GM23338 (cell line): Measurements from ENCODE around the gene ARL15. TPM values are rescaled to one million over a fixed set of nuclear protein-coding genes. Genes with fewer than 3 reads are reported as not detected.

ENCODE experiments used
- ATAC-seq: fragments of 200-7000 bp; cut with Tn5 transposase; 3 replicates; pipeline ENCODE4 v1.9.1; 2020
- DNase-seq: peaks from one replicate; pipeline ENCODE4 v3.0.0-alpha.2; 2015; ENCODE audit warnings: low spot score
- H2AFZ ChIP-seq: fragments of 200-600 bp; sonication (generic); 2 replicates; pipeline ENCODE4 v1.8.0; 2016; ENCODE audit warnings: antibody characterized with exemption, mild to moderate bottlenecking, moderate library complexity
- H3F3A ChIP-seq: fragments of 200-600 bp; sonication (generic); replicated peaks from 2 replicates; pipeline ENCODE4 v1.8.0; 2017; ENCODE audit warnings: antibody characterized with exemption, mixed run types, low read depth
- H3K27ac ChIP-seq: fragments of 200-600 bp; sonication (generic); 2 replicates; pipeline ENCODE4 v1.6.1; 2016; ENCODE audit warnings: low read depth
- H3K27me3 ChIP-seq: fragments of 200-600 bp; sonication (generic); 2 replicates; pipeline ENCODE4 v1.8.0; 2016; ENCODE audit warnings: mild to moderate bottlenecking, mixed run types, moderate library complexity; ENCODE audit not compliant: insufficient read depth
- H3K36me3 ChIP-seq: fragments of 200-600 bp; sonication (generic); 2 replicates; pipeline ENCODE4 v1.8.0; 2016; ENCODE audit warnings: mild to moderate bottlenecking; ENCODE audit not compliant: insufficient read depth
- H3K4me1 ChIP-seq: fragments of 200-600 bp; sonication (generic); 2 replicates; pipeline ENCODE4 v1.8.0; 2016; ENCODE audit warnings: mild to moderate bottlenecking, moderate library complexity; ENCODE audit not compliant: insufficient read depth
- H3K4me2 ChIP-seq: fragments of 200-600 bp; sonication (generic); 2 replicates; pipeline ENCODE4 v1.7.1; 2017; ENCODE audit warnings: mixed run types
- H3K4me3 ChIP-seq: fragments of 200-600 bp; sonication (generic); 2 replicates; pipeline ENCODE4 v1.6.1; 2016; ENCODE audit warnings: mixed run types
- H3K79me2 ChIP-seq: fragments of 200-600 bp; sonication (generic); replicated peaks from 2 replicates; pipeline ENCODE4 v1.8.0; 2017; ENCODE audit warnings: mild to moderate bottlenecking; ENCODE audit not compliant: insufficient read depth
- H3K9me2 ChIP-seq: fragments of 200-600 bp; sonication (generic); 2 replicates; pipeline ENCODE4 v1.8.0; 2017; ENCODE audit not compliant: insufficient read depth
- H4K20me1 ChIP-seq: fragments of 200-600 bp; sonication (generic); replicated peaks from 2 replicates; pipeline ENCODE4 v1.8.0; 2017; ENCODE audit warnings: mild to moderate bottlenecking; ENCODE audit not compliant: insufficient read depth
- H3K27ac Mint-ChIP-seq: 2 replicates; pipeline ENCODE4 v1.8.0; 2020; ENCODE audit warnings: inconsistent platforms, mild to moderate bottlenecking, moderate library complexity, mixed read lengths
- H3K27me3 Mint-ChIP-seq: 3 replicates; pipeline ENCODE4 v1.8.0; 2022; ENCODE audit warnings: low read depth, mild to moderate bottlenecking, moderate library complexity, mixed read lengths, inconsistent platforms; ENCODE audit not compliant: insufficient read depth, poor library complexity
- H3K36me3 Mint-ChIP-seq: 3 replicates; pipeline ENCODE4 v1.8.0; 2021; ENCODE audit warnings: low read depth, mild to moderate bottlenecking, inconsistent platforms, moderate library complexity, mixed read lengths
- H3K4me1 Mint-ChIP-seq: 3 replicates; pipeline ENCODE4 v1.8.0; 2020; ENCODE audit warnings: mild to moderate bottlenecking, inconsistent platforms, mixed read lengths
- H3K4me3 Mint-ChIP-seq: 3 replicates; pipeline ENCODE4 v1.8.0; 2021; ENCODE audit warnings: moderate library complexity, mild to moderate bottlenecking, inconsistent platforms, mixed read lengths
- H3K9me3 Mint-ChIP-seq: 3 replicates; pipeline ENCODE4 v1.8.0; 2020; ENCODE audit warnings: moderate library complexity, mild to moderate bottlenecking, inconsistent platforms, mixed read lengths
- CTCF ChIP-seq, 2 experiments: fragments of 200-600 bp in 1 of 2; sonication (generic) in 1 of 2; conservative IDR thresholded peaks; 2 replicates each; pipeline versions ENCODE4 v1.5.1 to v1.6.1; 2016 to 2017; ENCODE audit warnings: antibody characterized with exemption in 2 of 2, low read depth in 2 of 2, mild to moderate bottlenecking in 2 of 2, moderate library complexity in 1 of 2
- ETS1 ChIP-seq: IDR thresholded peaks from 2 replicates; pipeline ENCODE4 v1.6.1; 2016; ENCODE audit warnings: antibody characterized with exemption
- POLR2AphosphoS5 ChIP-seq: IDR thresholded peaks from 2 replicates; pipeline ENCODE4 v1.6.1; 2016; ENCODE audit warnings: antibody characterized with exemption, low read depth
- STAT1 ChIP-seq: IDR thresholded peaks from one replicate; pipeline ENCODE4 v1.6.1; 2016; ENCODE audit warnings: antibody characterized with exemption; ENCODE audit not compliant: unreplicated experiment
- ZNF331 ChIP-seq: fragments of 250-450 bp; sonication (Bioruptor Pico); IDR thresholded peaks from 2 replicates; pipeline ENCODE4 v1.5.0; 2020; ENCODE audit warnings: low read depth, mild to moderate bottlenecking, moderate library complexity
- ZNF462 ChIP-seq: fragments of 250-450 bp; sonication (Bioruptor Pico); IDR thresholded peaks from 2 replicates; pipeline ENCODE4 v1.5.0; 2020; ENCODE audit warnings: mild to moderate bottlenecking, moderate library complexity
- polyA plus RNA-seq: library from polyadenylated mRNA; unstranded; fragments of >200 nt; fragmentation: Nextera tagmentation; extraction: Ambion mirVana; gene quantifications from 2 replicates; pipeline ENCODE4 v1.2.1, GENCODE V29; 2016
- total RNA-seq: library from RNA; depleted of rRNA; stranded (reverse); fragments of >200 nt; shearing (Covaris generic); gene quantifications from 2 replicates; pipeline ENCODE4 v1.2.3, GENCODE V29; 2014

Gene ARL15
- total and polyA plus RNA-seq, 2 experiments from 2014 or later = 13.0 to 54.0 TPM

DNA sequence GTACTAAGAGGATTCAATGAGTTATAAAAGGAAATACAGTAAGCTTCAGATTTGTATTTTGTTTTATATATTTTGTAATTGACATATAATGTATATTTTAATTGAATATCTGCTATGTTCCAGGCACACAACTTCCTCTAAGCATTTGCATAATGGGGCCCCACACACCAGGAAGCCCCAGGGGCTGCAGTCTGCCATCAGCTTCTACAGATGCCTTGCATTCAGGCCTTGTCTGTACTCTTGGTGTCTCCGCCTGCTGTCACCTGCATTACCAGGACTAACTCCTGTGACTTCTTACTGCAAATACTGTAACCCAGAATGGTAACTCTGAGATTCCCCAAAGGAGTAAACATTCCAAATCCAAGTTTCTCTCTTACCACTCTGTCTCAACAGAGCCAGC lies 20.6 kb downstream of the ARL15 start (continued):
- TF ChIP-seq ZNF462 (CRISPR knock-in tag) = no peak

GRCh38 chr5:54288568-54289217 lies 21.7 kb downstream of the ARL15 start:
- no peak overlapping the region for H3K4me2 ChIP-seq
- Mint-ChIP-seq H3K4me3 (no peak overlapping the region), H3K9me3 (no peaks in the 10 kb centered on the region), H3K36me3 (no peaks in the 10 kb centered on the region), H3K4me1 (peaks cover 44% of the 10 kb centered on the region), H3K27me3 (no peaks in the 10 kb centered on the region), H3K27ac (0 out of 2 replicates have a peak overlapping the region, but pooled peaks have one; percentile 6)
- no peak overlapping the region for H2AFZ ChIP-seq
- no peak overlapping the region for H3K27ac ChIP-seq
- no peaks in the 10 kb centered on the region for H3K9me2 ChIP-seq
- no peaks in the 10 kb centered on the region for H3K27me3 ChIP-seq
- ATAC-seq (no peak), DNase-seq (no peak)
- no peaks in the 10 kb centered on the region for H3F3A ChIP-seq
- H3K36me3 ChIP-seq = no peaks in the 10 kb centered on the region
- H4K20me1 ChIP-seq = no peaks in the 10 kb centered on the region; the same call in 1 of the 2 replicates
- no peak overlapping the region for H3K4me3 ChIP-seq
- H3K79me2 ChIP-seq = peaks cover 79% of the 10 kb centered on the region
- H3K4me1 ChIP-seq = peaks cover 30% of the 10 kb centered on the region
- TF ChIP-seq POLR2AphosphoS5 (no peak), ZNF331 (CRISPR knock-in tag) (no peak), CTCF (conservative IDR thresholded peaks at IDR 0.05; ENCODE audit: low read depth in 2 of 2) (no peak), ETS1 (no peak), STAT1 (no peak)
